ENCODE data around the gene ENTPD5. TPM values are rescaled to one million over a fixed set of nuclear protein-coding genes. Genes with fewer than 3 reads are reported as not detected.

ENTPD5 gene
- total RNA-seq, 2 experiments from 2014 or later, result 7.5 to 18.1 TPM

GRCh38 chr14:74019408-74020137 is 485 bp upstream of the ENTPD5 start:
- Histone ChIP-seq H3K4me1 (ENCODE audit: insufficient read depth, low read length, poor library complexity, severe bottlenecking) (peaks cover 3% of the 10 kb centered on the region), H3K4me2 (ENCODE audit: low read length) (peak overlapping the region; percentile 88), H3K27ac (ENCODE audit: low read depth, low read length, poor library complexity, severe bottlenecking) (no peak overlapping the region), H2AFZ (ENCODE audit: low read length) (peak overlapping the region; percentile 78), H3K79me2 (ENCODE audit: insufficient read depth, low read depth, low read length) (no peaks in the 10 kb centered on the region), H3K9me3 (ENCODE audit: low read length) (no peaks in the 10 kb centered on the region), H3K36me3 (ENCODE audit: insufficient read depth, low read length) (no peaks in the 10 kb centered on the region), H4K20me1 (ENCODE audit: insufficient read depth, low read length) (no peaks in the 10 kb centered on the region), H3K9me2 (ENCODE audit: insufficient read depth, low read length) (no peaks in the 10 kb centered on the region), H3K4me3 (ENCODE audit: low read depth, low read length, poor library complexity, severe bottlenecking) (peak overlapping the region; percentile 86)
- BruUV-seq (replicated peaks), result TSS peak; percentile 67
- ChIA-PET CTCF (ENCODE audit: unreplicated experiment) (no interaction called here), POLR2A (no interaction called here)
- DNase-seq (ENCODE audit: low spot score), result no peak
- no peak for TF ChIP-seq EZH2phosphoT487 (IDR thresholded peaks at IDR 0.05; ENCODE audit: borderline replicate concordance, low read depth, low read length)
- TF ChIP-seq CTCF (conservative IDR thresholded peaks at IDR 0.05; ENCODE audit: low read length), result no peak
- intact Hi-C loops (cut with micrococcal nuclease; ENCODE audit: unreplicated experiment), result loop anchor here (2.0 to 5.0 kb wide), 3 partner anchors 65 to 132 kb away; partner anchors contain the start of genes ALDH6A1, COQ6, FAM161B and LIN52

GRCh38 chr14:74018174-74018585 is 908 bp downstream of the ENTPD5 start:
- Histone ChIP-seq H4K20me1 (ENCODE audit: insufficient read depth, low read length) (no peaks in the 10 kb centered on the region), H3K4me2 (ENCODE audit: low read length) (peak overlapping the region; percentile 88), H3K27ac (ENCODE audit: low read depth, low read length, poor library complexity, severe bottlenecking) (peak overlapping the region; percentile 31), H3K36me3 (ENCODE audit: insufficient read depth, low read length) (no peaks in the 10 kb centered on the region), H3K9me2 (ENCODE audit: insufficient read depth, low read length) (no peaks in the 10 kb centered on the region), H2AFZ (ENCODE audit: low read length) (peak overlapping the region; percentile 92), H3K4me3 (ENCODE audit: low read depth, low read length, poor library complexity, severe bottlenecking) (peak overlapping the region; percentile 86), H3K79me2 (ENCODE audit: insufficient read depth, low read depth, low read length) (no peaks in the 10 kb centered on the region), H3K4me1 (ENCODE audit: insufficient read depth, low read length, poor library complexity, severe bottlenecking) (peaks cover 3% of the 10 kb centered on the region), H3K9me3 (ENCODE audit: low read length) (no peaks in the 10 kb centered on the region)
- TSS peak; percentile 49 for BruUV-seq (replicated peaks)
- TF ChIP-seq EZH2phosphoT487 (IDR thresholded peaks at IDR 0.05; ENCODE audit: borderline replicate concordance, low read depth, low read length) (no peak), CTCF (conservative IDR thresholded peaks at IDR 0.05; ENCODE audit: low read length) (no peak)
- ChIA-PET POLR2A (no interaction called here), CTCF (ENCODE audit: unreplicated experiment) (no interaction called here)
- intact Hi-C loops (cut with micrococcal nuclease; ENCODE audit: unreplicated experiment), result loop anchor here (2.0 to 5.0 kb wide), 3 partner anchors 66 to 131 kb away; partner anchors contain the start of genes ALDH6A1, COQ6, FAM161B and LIN52
- DNase-seq (ENCODE audit: low spot score), result no peak

GRCh38 chr14:74015963-74016362 is 3.1 kb downstream of the ENTPD5 start:
- intact Hi-C loops (cut with micrococcal nuclease; ENCODE audit: unreplicated experiment), result loop anchor here (5.0 kb wide), 2 partner anchors 64 to 129 kb away; partner anchors contain the start of genes COQ6, FAM161B and ZNF410

More at GRCh38 chr14:74015963-74016362, 3.1 kb downstream of the ENTPD5 start:
- no peak for DNase-seq (ENCODE audit: low spot score)
- H2AFZ ChIP-seq (ENCODE audit: low read length), result no peak overlapping the region
- H3K4me3 ChIP-seq (ENCODE audit: low read depth, low read length, poor library complexity, severe bottlenecking), result no peak overlapping the region
- no peaks in the 10 kb centered on the region for H3K36me3 ChIP-seq (ENCODE audit: insufficient read depth, low read length)
- no TSS peak for BruUV-seq (replicated peaks)
- H3K9me2 ChIP-seq (ENCODE audit: insufficient read depth, low read length), result no peaks in the 10 kb centered on the region
- no peak overlapping the region for H3K4me2 ChIP-seq (ENCODE audit: low read length)
- ChIA-PET POLR2A (interaction anchor here (1.2 kb wide), 1 partner anchor 20 kb away, joined by 8 read pairs; no protein-coding TSS in a partner anchor), CTCF (ENCODE audit: unreplicated experiment) (no interaction called here)
- H3K27ac ChIP-seq (ENCODE audit: low read depth, low read length, poor library complexity, severe bottlenecking), result no peak overlapping the region
- H3K9me3 ChIP-seq (ENCODE audit: low read length), result no peaks in the 10 kb centered on the region
- TF ChIP-seq CTCF (conservative IDR thresholded peaks at IDR 0.05; ENCODE audit: low read length), result no peak
- TF ChIP-seq EZH2phosphoT487 (IDR thresholded peaks at IDR 0.05; ENCODE audit: borderline replicate concordance, low read depth, low read length), result no peak
- H3K79me2 ChIP-seq (ENCODE audit: insufficient read depth, low read depth, low read length), result no peaks in the 10 kb centered on the region
- peaks cover 3% of the 10 kb centered on the region for H3K4me1 ChIP-seq (ENCODE audit: insufficient read depth, low read length, poor library complexity, severe bottlenecking)
- H4K20me1 ChIP-seq (ENCODE audit: insufficient read depth, low read length), result no peaks in the 10 kb centered on the region

Data from OCI-LY7 (cell line).